ENCODE data around the gene PHPT1. TPM values are rescaled to one million over a fixed set of nuclear protein-coding genes. Genes with fewer than 3 reads are reported as not detected.

PHPT1 gene
- total and polyA plus RNA-seq, 2 of the 13 experiments (the other 11 are each of a cell fraction or from before 2014, with no cell fraction given): 189 to 192 TPM

GRCh38 chr9:136886610-136887597 is 37.7 kb downstream of the PHPT1 start (continued):
- TF ChIP-seq ZBTB40 (IDR thresholded peaks at IDR 0.05) (no peak), ZBTB40 (CRISPR knock-in tag; IDR thresholded peaks at IDR 0.05) (peak; percentile 59; the same call in 1 of the 2 replicates), SAFB2 (CRISPR knock-in tag; IDR thresholded peaks at IDR 0.05; ENCODE audit: borderline replicate concordance, low read depth) (no peak; the same call in 1 of the 2 replicates), ZNF362 (CRISPR knock-in tag; IDR thresholded peaks at IDR 0.05; ENCODE audit: borderline replicate concordance) (no peak), HDAC1 (CRISPR knock-in tag; IDR thresholded peaks at IDR 0.05) (peak; percentile 19; the same call in 1 of the 2 replicates), RCOR2 (CRISPR knock-in tag; IDR thresholded peaks at IDR 0.05) (no peak), SMC3 (IDR thresholded peaks at IDR 0.05; ENCODE audit: low read length) (no peak), ZBED4 (CRISPR knock-in tag; IDR thresholded peaks at IDR 0.05; ENCODE audit: borderline replicate concordance) (no peak), ZNF557 (CRISPR knock-in tag; IDR thresholded peaks at IDR 0.05) (no peak), ZNF3 (CRISPR knock-in tag; IDR thresholded peaks at IDR 0.05) (no peak), ZNF572 (CRISPR knock-in tag; IDR thresholded peaks at IDR 0.05) (no peak), ZNF678 (CRISPR knock-in tag; IDR thresholded peaks at IDR 0.05) (no peak), ZFP1 (CRISPR knock-in tag; IDR thresholded peaks at IDR 0.05) (no peak)

Measured in HepG2 (cell line).